Kidney tubule cell (primary cell): Measurements from ENCODE around the gene TCN2.
"Not testable (repeated sequence)": the region's sequence is repeated elsewhere in the genome, so short reads cannot be mapped to it uniquely, and the experiment has no call there.

Source experiments
- DNase-seq: peaks from one replicate; pipeline ENCODE4 v3.0.0-alpha.2; 2018; ENCODE audit warnings: low spot score

Gene TCN2

DNA sequence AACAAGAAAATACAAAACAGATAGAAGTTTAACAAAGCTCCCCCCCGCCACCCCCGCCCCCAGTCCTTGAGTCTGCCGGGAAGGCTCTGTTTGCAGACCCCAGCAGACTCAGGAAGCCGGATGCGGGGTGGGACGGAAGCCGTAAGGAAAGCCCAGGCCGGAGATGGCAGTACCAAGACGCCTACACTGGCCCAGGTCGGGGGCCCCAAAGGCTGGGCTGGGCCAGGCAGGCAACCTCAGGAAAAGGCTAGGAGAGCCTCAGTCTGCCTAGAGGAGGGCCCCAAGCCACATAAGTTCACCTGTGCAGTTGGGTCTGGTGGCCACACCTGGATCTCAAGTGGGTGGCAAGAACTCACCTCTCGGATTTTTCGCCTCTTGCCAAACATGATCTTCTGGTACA is 28.5 kb upstream of the TCN2 start:
- DNase-seq, result no peak

GRCh38 chr22:30580896-30581295 is 26.1 kb upstream of the TCN2 start:
- no peak for DNase-seq

DNA sequence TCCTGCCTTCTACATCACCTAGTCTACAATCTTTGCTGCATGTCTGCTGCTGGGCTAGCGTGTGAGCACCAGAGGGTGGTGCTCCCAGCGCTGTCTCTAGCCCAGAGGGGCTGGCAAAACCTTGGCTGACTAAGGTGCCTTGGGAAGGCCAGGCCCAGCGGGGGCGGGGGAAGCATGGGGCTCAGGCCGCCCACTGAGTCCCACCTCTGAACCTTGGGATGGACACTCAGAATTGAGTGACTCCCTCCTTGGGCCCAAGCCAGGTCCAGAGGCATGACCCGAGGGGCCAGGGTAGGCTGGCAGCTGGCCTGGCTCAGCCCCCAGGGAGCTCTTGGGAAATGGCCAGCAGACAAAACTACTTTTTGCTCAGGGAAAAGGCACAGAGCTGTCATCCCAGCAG is 24.9 kb upstream of the TCN2 start:
- DNase-seq, result no peak

DNA sequence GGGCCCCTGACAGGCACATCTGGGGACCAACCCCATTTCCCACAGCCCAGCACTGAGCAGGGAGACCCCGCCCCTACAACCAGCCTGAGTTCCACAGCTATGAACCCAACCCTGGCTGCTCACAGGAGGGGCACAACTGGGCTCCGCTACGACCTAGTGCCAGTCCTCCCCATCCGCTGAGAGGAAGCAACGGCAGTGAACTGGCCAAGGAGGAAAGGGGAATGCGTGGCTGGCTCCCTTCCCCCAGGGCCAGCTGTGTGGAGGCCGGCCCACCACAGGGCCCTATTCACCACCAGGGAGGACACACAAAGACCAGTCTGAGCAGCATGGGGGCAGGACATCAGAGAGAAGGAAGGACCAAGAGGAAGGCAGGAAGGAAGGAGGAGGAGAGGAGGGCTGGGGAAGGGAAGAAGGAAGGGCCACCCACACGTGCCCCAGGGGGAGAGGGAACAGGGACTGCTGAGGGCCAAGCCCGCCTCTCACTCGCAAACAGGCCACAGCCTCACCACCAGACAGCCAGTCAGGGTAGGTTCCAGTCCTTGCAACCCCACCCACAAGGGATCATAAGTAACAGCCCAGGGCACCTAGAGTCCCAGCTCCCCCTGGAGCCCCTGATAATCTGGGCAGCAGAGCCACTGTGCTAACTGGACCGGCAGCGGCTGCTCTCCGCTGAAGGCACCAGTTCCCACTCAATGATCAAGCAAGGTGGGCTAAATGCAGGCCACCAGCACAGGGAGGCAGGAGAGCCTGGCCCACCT is 24.0 kb upstream of the TCN2 start:
- no peak for DNase-seq

DNA sequence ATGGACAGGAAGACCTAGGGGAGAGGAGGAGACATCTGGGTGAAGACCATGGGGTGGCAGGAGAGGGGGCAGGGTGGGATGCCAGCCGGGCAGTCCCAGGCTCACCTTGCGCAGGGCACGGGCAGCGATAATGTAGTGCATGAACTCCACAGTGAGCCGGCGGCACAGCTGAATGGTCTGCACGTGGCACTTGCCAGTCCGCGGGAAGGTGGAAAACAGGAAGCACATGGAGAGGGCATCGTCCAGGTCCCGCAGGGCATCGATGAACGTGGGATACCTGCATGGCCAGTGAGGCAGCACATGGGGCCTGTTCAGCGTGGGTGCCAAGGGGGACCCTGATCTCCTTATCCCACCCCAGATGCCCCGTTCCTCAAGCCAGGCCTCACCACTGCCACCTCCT is 22.5 kb upstream of the TCN2 start:
- DNase-seq, result no peak

DNA sequence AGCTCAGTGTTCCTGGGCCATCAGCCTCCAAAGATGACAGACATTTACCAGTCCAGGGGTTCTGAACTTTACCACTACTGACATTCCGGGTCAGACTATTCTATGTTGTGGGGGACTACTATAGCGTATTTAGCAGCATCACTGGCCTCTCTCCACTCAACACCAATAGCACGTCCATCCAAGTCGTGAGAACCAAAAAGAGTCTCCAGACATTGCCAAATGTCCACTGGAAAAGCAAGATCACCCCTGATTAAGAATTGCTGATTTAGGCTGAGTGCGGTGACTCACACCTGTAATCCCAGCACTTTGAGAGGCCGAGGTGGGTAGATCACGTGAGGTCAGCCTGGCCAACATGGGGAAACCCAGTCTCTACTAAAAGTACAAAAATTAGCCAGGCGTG is 20.6 kb upstream of the TCN2 start:
- DNase-seq, result no peak

DNA sequence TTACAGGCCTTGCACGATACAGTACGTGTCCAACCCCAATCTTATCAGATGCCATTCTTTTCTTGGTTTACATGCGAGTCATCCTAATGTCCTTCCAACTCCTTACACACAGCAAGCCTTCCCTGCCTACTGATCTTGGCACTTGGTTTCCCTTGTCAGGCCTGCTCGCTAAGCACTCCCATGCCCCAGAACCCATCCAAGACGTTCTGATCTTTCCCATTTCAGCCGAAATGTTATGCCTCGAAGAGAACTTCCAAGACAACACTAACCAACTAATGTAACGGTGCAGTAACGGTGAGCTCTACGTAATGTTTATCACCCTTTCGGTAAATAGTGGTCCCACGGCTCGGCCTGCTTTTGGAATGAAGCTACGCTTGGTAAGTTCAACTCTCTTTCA is 15.8 kb upstream of the TCN2 start:
- peak; percentile 25 for DNase-seq

DNA sequence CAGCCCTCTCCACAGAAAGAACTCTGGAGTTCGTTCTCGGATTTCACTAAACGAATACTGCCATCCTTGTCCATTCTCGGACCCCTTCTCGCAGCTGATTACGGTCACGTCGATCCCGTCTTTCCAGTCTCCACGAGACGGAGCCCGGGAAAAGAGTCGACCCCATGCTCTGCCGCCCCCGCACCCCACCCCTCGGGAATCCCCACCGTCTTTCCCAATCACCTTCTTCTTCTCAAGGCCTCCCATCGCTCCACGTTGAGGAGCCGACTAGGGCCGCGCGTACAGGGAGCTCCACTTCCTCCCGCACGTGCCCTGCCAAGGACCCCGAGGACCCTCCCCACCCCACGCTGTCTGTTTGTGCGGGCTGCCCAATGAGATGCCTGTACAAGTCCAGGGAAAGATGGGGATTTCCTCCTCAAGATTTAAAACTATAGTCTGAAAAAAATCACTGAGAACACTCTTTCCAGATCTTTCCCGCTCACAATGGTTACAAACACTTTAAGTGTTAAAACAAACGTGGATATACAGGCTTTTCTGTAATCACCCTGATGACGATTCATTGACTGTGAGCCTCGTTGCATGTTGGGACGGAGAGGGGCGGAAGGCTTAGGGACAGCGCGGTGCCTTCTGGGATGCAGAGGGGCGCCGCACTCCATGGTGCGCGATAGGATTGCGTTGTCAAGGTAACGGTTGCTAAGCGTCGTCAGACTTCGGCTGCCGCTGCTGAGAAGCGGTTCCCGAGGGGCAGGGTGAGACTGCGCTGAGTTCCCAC is 15.2 kb upstream of the TCN2 start, which contains the start of gene PES1:
TSS of gene PES1 (minus strand) at position 323 of the 772 bp plus-strand sequence. CDS start at position 246, 77 bp downstream.
- DNase-seq, result peak; percentile 98

DNA sequence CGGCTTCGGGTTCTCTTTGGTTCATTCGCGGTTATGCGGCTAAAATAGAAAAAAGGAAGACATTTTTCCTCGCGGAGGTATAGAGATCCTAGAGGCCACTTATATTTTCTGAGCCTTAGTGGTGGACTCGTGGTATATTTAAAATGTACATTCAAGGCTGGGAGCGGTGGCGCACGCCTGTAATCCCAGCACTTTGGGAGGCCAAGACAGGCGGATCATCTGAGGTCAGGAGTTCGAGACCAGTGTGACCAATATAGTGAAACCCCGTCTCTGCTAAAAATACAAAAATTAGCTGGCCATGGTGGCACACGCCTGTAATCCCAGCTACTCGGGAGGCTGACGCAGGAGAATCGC is 14.6 kb upstream of the TCN2 start:
- not testable (repeated sequence) for DNase-seq

DNA sequence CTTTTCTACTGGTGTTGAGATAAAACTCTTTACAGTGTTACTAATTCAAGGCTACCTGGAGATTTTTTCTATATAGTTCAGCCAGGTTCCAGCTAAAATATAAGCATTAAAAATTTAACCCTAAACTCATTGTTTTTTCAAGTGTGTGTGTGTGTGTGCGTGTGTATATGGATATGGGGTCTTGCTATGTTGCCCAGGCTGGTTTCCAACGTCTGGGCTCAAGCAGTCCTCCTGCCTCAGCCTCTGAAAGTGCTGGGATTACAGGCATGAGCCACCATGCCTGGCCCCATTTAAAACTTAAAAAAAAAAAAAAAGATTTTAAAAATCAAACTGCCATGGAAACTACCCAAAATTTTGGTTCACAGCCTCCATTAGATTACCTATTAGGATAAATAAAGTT is 10.8 kb upstream of the TCN2 start:
- no peak for DNase-seq

- DNase-seq, result no peak
Observed at GRCh38 chr22:30596886-30597285, 10.1 kb upstream of the TCN2 start.

DNA sequence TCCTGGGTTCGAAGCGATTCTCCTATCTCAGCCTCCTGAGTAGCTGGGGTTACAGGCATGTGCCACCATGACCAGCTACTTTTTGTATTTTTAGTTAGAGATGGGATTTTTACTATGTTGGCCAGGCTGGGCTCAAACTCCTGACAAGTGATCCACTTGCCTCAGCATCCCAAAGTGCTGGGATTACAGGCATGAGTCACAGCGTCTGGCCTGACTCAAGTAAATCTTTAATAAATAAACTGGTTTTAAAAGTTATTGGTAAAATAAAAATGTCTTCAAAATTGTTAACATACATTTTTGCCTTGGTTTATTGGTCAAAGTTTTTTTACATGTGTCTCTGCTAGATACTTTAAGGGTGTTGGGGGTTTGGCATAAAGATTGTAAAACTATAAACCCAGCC is 8.0 kb upstream of the TCN2 start:
- DNase-seq, result no peak

GRCh38 chr22:30600921-30601320 is 6.1 kb upstream of the TCN2 start:
- DNase-seq, result no peak

DNA sequence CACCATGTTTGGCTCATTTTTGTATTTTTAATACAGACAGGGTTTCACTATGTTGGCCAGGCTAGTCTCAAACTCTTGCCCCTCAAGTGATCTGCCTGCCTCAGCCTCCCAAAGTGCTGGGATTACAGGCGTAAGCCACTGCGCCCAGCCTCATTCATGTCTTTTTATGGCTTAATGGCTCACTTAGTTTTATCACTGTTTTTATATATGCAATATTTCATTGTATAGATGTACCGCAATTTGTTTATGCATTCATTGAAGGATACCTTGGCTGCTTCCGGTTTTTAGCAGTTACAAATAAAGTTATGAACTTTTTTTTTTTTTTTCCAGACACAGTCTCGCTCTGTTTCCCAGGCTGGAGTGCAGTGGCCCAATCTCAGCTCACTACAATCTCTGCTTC is 5.5 kb upstream of the TCN2 start:
- no peak for DNase-seq

DNA sequence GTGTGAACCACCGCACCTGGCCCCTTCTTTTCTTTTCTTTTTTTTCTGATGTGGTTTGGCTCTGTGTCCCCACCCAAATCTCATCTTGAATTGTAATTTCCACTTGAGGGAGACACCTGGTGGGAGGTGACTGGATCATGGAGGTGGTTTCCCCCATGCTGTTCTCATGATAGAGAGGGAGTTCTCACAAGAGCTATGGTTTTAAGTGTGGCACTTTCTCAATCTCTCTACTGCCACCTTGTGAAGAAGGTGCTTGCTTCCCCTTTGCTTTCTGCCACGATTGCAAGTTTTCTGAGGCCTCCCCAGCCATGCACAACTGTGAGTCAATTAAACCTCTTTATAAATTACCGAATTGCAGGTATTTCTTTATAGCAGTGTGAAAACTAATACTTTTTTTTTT is 4.9 kb upstream of the TCN2 start:
- peak; percentile 56 for DNase-seq

GRCh38 chr22:30603801-30604200 is 3.2 kb upstream of the TCN2 start:
- DNase-seq, result no peak

GRCh38 chr22:30604723-30605122 is 2.3 kb upstream of the TCN2 start:
- no peak for DNase-seq

DNA sequence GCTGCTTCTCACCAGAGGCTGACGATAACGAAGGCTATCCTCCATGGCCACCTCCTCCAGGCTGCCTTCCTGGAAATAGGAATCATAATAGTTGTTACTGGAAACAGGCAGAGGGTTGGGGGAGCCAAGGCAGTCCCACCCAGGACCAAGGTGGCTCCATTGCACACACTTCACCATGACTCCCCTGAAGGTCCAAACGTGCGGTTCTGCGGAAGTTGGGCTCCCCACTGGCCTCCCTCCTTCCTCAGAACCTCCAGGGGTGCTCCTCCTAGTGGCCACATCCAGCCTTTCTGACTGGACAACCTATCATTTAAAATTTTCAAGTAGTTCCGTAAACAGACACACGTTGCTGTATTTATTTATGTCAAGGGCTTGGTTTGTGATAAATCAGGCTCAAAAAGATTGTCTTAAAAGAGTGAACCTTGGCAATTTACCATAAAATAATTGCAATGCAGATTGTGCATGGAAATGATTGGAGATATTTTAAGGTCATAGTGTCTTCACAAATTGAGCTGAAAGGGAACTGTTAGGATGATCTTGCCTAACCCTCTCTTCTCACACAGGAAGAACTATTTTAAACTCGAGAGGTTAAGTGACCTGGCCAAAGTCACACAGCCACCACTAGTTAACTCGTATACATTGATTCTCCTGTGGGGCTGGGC is 1.4 kb upstream of the TCN2 start:
- peak; percentile 57 for DNase-seq

DNA sequence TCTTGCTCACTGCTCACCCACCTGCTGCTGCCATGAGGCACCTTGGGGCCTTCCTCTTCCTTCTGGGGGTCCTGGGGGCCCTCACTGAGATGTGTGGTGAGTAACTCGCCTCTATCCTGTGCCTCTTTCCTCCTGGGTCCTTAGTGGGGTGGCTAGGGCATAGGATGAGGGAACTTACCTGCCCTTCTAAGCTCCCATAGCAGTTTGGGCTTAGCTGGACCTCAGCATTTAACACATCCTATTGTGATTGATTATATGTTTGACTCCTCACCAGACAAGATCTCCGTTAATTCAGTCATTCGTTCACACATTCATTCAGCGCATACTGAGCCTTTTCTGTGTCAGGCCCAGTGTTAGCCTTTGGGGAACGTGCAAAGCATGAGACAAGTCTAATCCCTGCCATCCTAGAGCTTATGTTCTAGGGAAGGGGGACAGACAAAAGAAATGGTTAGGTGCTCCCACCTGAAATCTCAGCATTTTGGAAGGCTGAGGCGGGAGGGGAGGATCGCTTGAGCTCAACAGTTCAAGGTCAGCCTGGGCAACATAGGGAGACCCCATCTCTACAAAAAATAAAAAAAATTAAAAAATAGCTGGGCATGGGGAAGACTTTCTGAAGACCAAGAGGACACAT is 441 bp downstream of the TCN2 start:
- DNase-seq, result no peak

DNA sequence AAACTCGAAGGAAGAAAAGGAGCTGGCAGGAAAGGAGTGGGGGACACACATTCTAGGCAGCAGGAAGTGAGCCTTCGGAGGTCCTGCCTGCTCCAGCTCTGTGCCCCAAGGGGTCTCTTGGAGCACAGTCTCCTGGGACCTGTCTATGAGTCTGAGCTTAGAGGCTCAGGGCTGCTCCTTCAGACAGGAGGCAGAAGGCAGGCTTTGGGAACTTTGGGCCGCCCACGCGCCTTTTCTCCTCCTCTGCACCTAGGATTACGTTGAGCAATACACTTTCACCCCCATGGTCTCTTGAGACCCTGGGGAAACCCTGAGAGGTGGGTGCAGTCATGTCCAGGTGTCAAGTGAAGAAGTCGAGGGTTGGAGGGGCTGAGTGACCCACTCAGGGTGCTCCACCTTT is 965 bp downstream of the TCN2 start:
- no peak for DNase-seq

DNA sequence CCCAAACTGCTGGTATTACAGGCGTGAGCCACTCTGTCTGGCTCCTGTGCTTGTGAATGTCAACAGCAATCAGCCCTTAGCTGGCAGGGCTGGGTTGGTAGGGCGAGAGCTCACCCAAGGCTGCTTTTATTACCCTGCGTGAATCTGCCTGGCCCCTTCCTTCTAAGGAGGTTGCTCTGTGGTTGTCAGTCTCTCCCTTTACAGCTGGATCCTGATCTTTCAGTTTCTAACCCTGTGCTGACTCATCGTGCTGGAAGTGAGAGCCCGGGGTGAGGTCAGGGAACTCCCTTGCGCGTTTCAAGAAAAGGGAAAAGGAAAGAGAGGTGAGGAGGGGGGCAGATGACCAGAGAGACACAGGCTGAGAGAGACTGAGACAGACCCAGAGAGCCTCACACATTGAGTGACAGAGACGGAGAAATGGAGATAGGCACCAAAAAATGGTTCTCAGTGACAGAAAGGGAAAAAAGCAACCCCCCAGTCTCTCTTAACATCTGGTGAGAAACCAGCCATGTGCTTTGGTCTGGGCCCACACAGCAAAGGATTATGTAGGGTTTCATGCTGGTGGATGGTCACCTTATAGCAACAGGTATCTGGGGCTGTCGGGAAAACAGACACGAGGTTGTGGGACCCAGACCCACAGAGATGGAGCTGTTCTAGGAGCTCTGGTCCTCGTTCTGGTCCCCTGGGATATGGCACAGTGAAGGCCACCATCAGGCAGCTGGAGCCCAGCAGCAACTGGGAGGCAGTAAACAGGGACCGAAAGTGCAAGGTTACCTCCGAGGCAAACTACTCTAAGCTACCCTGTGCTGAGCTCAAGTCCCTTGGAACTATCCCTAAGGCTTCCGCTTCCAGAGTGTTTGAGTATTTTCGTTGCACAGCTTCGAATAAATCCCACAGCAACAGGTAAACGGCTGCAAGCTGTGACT is 2.5 kb downstream of the TCN2 start:
- DNase-seq, result peak; percentile 90

GRCh38 chr22:30610299-30610698 is 3.3 kb downstream of the TCN2 start:
- no peak for DNase-seq
